Gastroesophageal sphincter (tissue), 4 donors: ENCODE results near the gene CDCA7L. TPM values are rescaled to one million over a fixed set of nuclear protein-coding genes. Genes with fewer than 3 reads are reported as not detected.

Experiments used
- ATAC-seq: fragments of 150-250 bp; one replicate; pipeline ENCODE4 v1.9.1; 2016; ENCODE audit warnings: mild to moderate bottlenecking, moderate library complexity
- H3K27ac ChIP-seq, 4 donors: fragments of 200-600 bp; sonication (generic) in 3 of 4; 1 replicate in 3 of 4; 2 replicates in 1 of 4; pipeline ENCODE4 v1.5.1; 2016 to 2019
- H3K27me3 ChIP-seq: fragments of 200-600 bp; sonication (generic); one replicate; pipeline ENCODE4 v1.5.1; 2019
- H3K36me3 ChIP-seq, 2 donors: fragments of 200-600 bp; sonication (generic); one replicate each; pipeline ENCODE4 v1.5.1; 2019; ENCODE audit warnings: control low read depth in 1 of 2
- H3K4me1 ChIP-seq, 3 donors: fragments of 200-600 bp; sonication (generic); 1 replicate in 2 of 3; 2 replicates in 1 of 3; pipeline ENCODE4 v1.5.1; 2016 to 2019; ENCODE audit warnings: control low read depth in 2 of 3
- H3K4me3 ChIP-seq, 2 donors: fragments of 200-600 bp; sonication (generic); one replicate each; pipeline ENCODE4 v1.5.1; 2019; ENCODE audit warnings: mild to moderate bottlenecking in 1 of 2, moderate library complexity in 1 of 2
- H3K9me3 ChIP-seq, 3 donors: fragments of 200-600 bp; sonication (generic); one replicate each; pipeline ENCODE4 v1.5.1; 2017 to 2019; ENCODE audit warnings: control low read depth in 2 of 3
- CTCF ChIP-seq, 4 experiments: fragments of 200-600 bp in 2 of 4; fragments of 450-650 bp in 2 of 4; sonication (generic) in 1 of 4; IDR thresholded peaks; one replicate each; pipeline ENCODE4 v1.5.1; 2017 to 2019; ENCODE audit warnings: antibody characterized with exemption in 4 of 4, mild to moderate bottlenecking in 2 of 4, moderate library complexity in 2 of 4
- EP300 ChIP-seq: sonication (generic); formaldehyde crosslinking; IDR thresholded peaks from one replicate; pipeline ENCODE4 v1.6.1; 2017; ENCODE audit warnings: antibody characterized with exemption, mild to moderate bottlenecking
- POLR2A ChIP-seq, 2 donors: fragments of 450-650 bp; IDR thresholded peaks; one replicate each; pipeline ENCODE4 v1.6.1; 2017; ENCODE audit warnings: antibody characterized with exemption in 2 of 2, mild to moderate bottlenecking in 2 of 2, moderate library complexity in 1 of 2
- POLR2AphosphoS5 ChIP-seq: sonication (generic); formaldehyde crosslinking; IDR thresholded peaks from one replicate; pipeline ENCODE4 v1.6.1; 2017; ENCODE audit warnings: antibody characterized with exemption
- WGBS, 2 donors: methylation state at CpG; one replicate each; pipeline ENCODE4 v1.1.5; 2018; ENCODE audit warnings: low coverage in 1 of 2; 5-methylcytosine and 5-hydroxymethylcytosine counted together
- total RNA-seq, 4 donors: library from RNA; depleted of rRNA; stranded (reverse); fragments of >200 nt; gene quantifications; one replicate each; pipeline ENCODE4 v1.1.0, GENCODE V29; 2016

Gene CDCA7L
- total RNA-seq, 4 donors from 2014 or later = 19.6 to 47.7 (median 30.3) TPM

- 42 to 60% methylated on average over 2 to 3 of the region's 3 CpGs for WGBS, 2 donors
- peak overlapping the region in 3 of 4 donors; percentile 43 to 89 (median 64) for H3K27ac ChIP-seq
- no peak for TF ChIP-seq EP300
- no peak for TF ChIP-seq POLR2AphosphoS5
- TF ChIP-seq CTCF (IDR thresholded peaks at IDR 0.05) = no peak
- TF ChIP-seq POLR2A (IDR thresholded peaks at IDR 0.05) = no peak
- H3K4me1 ChIP-seq = peaks cover 0 to 71% (median 14%) of the 10 kb centered on the region in 3 donors
- no peak for ATAC-seq
- no peaks in the 10 kb centered on the region for H3K9me3 ChIP-seq
- no peaks in the 10 kb centered on the region for H3K27me3 ChIP-seq
- no peak overlapping the region for H3K4me3 ChIP-seq
- no peaks in the 10 kb centered on the region for H3K36me3 ChIP-seq
Measured at GRCh38 chr7:21941611-21942141, 4.0 kb downstream of the CDCA7L start.

- no peaks in the 10 kb centered on the region for H3K36me3 ChIP-seq
- H3K4me1 ChIP-seq = peaks cover 0 to 58% (median 12%) of the 10 kb centered on the region in 3 donors
- no peaks in the 10 kb centered on the region for H3K9me3 ChIP-seq
- no peaks in the 10 kb centered on the region for H3K27me3 ChIP-seq
- WGBS, 2 donors = 75 to 83% methylated on average over 1 to 3 of the region's 3 CpGs
- H3K4me3 ChIP-seq = no peak overlapping the region
- ATAC-seq = no peak
- H3K27ac ChIP-seq = peak overlapping the region in 2 of 4 donors; percentile 34 to 46
- no peak for TF ChIP-seq POLR2A (IDR thresholded peaks at IDR 0.05)
- TF ChIP-seq EP300 = no peak
- no peak for TF ChIP-seq CTCF (IDR thresholded peaks at IDR 0.05)
- no peak for TF ChIP-seq POLR2AphosphoS5
Measured at GRCh38 chr7:21939858-21940372, 5.8 kb downstream of the CDCA7L start.

GRCh38 chr7:21939136-21939857 lies 6.4 kb downstream of the CDCA7L start:
- Histone ChIP-seq H3K9me3 (no peaks in the 10 kb centered on the region), H3K27me3 (no peaks in the 10 kb centered on the region), H3K4me1 (peaks cover 0 to 52% (median 12%) of the 10 kb centered on the region in 3 donors), H3K27ac (peak overlapping the region in 3 of 4 donors; percentile 1 to 46 (median 34)), H3K36me3 (no peaks in the 10 kb centered on the region), H3K4me3 (no peak overlapping the region)
- ATAC-seq = no peak
- TF ChIP-seq EP300 (no peak), CTCF (IDR thresholded peaks at IDR 0.05) (no peak), POLR2AphosphoS5 (no peak), POLR2A (IDR thresholded peaks at IDR 0.05) (no peak)
- WGBS, 2 donors = 41 to 50% methylated on average over 4 of the region's 4 CpGs

- no peaks in the 10 kb centered on the region for H3K36me3 ChIP-seq
- H3K4me1 ChIP-seq = peaks cover 0 to 43% (median 8%) of the 10 kb centered on the region in 3 donors
- 81 to 100% methylated on average over 1 to 2 of the region's 2 CpGs for WGBS, 2 donors
- TF ChIP-seq EP300 (no peak), POLR2AphosphoS5 (no peak), CTCF (IDR thresholded peaks at IDR 0.05) (no peak), POLR2A (IDR thresholded peaks at IDR 0.05) (no peak)
- H3K9me3 ChIP-seq = no peaks in the 10 kb centered on the region
- peak overlapping the region in 1 of 4 donors; percentile 46 for H3K27ac ChIP-seq
- ATAC-seq = no peak
- H3K4me3 ChIP-seq = no peak overlapping the region
- H3K27me3 ChIP-seq = no peaks in the 10 kb centered on the region
Measured at GRCh38 chr7:21938463-21938862, 7.2 kb downstream of the CDCA7L start.
